Common myeloid progenitor, CD34-positive (primary cell): ENCODE results near the gene ANKRD50.

ENCODE experiments used
- CTCF ChIA-PET: fragments of 350-600 bp; sonication (Branson Sonifier 250); formaldehyde crosslinking; loops from one replicate; lab custom pipeline; 2021; ENCODE audit warnings: antibody characterized with exemption; lab: Charles Lee
- POLR2A ChIA-PET: fragments of 350-600 bp; sonication (Branson Sonifier 250); formaldehyde crosslinking; loops from one replicate; lab custom pipeline; 2021; ENCODE audit warnings: antibody characterized with exemption; lab: Charles Lee
- DNase-seq, 3 donors: peaks; one replicate each; pipeline versions ENCODE4 v3.0.0 to v3.0.0-alpha.2; 2013
- H3K27ac ChIP-seq, 2 experiments: 1 replicate in 1 of 2; 2 replicates in 1 of 2; pipeline ENCODE4 v1.7.0; 2013; ENCODE audit warnings: inconsistent platforms in 2 of 2, low read length in 2 of 2, mild to moderate bottlenecking in 2 of 2, low read depth in 1 of 2, moderate library complexity in 1 of 2; ENCODE audit not compliant: severe bottlenecking in 2 of 2, insufficient read depth in 1 of 2, poor library complexity in 1 of 2
- H3K27me3 ChIP-seq, 5 experiments: replicated peaks in 2 of 5; 1 replicate in 3 of 5; 2 replicates in 2 of 5; pipeline versions ENCODE4 v1.6.1 to v1.7.0; 2013; ENCODE audit warnings: low read length in 4 of 5, mild to moderate bottlenecking in 2 of 5, moderate library complexity in 2 of 5, inconsistent platforms in 1 of 5; ENCODE audit not compliant: insufficient read depth in 5 of 5, control insufficient read depth in 4 of 5
- H3K36me3 ChIP-seq, 4 experiments: 1 replicate in 2 of 4; 2 replicates in 2 of 4; pipeline versions ENCODE4 v1.6.1 to v1.7.0; 2013; ENCODE audit warnings: low read length in 3 of 4, control low read depth in 1 of 4, mild to moderate bottlenecking in 1 of 4; ENCODE audit not compliant: control insufficient read depth in 4 of 4, insufficient read depth in 4 of 4
- H3K4me1 ChIP-seq, 4 experiments: 1 replicate in 3 of 4; 2 replicates in 1 of 4; pipeline versions ENCODE4 v1.6.1 to v1.7.1; 2013; ENCODE audit warnings: low read length in 3 of 4, mild to moderate bottlenecking in 3 of 4, control low read depth in 1 of 4, inconsistent platforms in 1 of 4, moderate library complexity in 1 of 4; ENCODE audit not compliant: control insufficient read depth in 4 of 4, insufficient read depth in 4 of 4; ENCODE audit errors: control extremely low read depth in 1 of 4
- H3K4me3 ChIP-seq, 7 experiments: 1 replicate in 4 of 7; 2 replicates in 3 of 7; pipeline versions ENCODE4 v1.5.1 to v1.7.0; 2013; ENCODE audit warnings: mild to moderate bottlenecking in 7 of 7, low read length in 6 of 7, moderate library complexity in 6 of 7, inconsistent platforms in 2 of 7, low read depth in 2 of 7, control low read depth in 1 of 7; ENCODE audit not compliant: insufficient read depth in 4 of 7, control insufficient read depth in 1 of 7; ENCODE audit errors: extremely low read depth in 1 of 7
- H3K9me3 ChIP-seq, 5 experiments: 1 replicate in 4 of 5; 2 replicates in 1 of 5; pipeline versions ENCODE4 v1.6.1 to v1.7.1; 2013; ENCODE audit warnings: low read length in 4 of 5, mild to moderate bottlenecking in 2 of 5, inconsistent platforms in 1 of 5, low read depth in 1 of 5, moderate library complexity in 1 of 5; ENCODE audit not compliant: control insufficient read depth in 4 of 5, insufficient read depth in 2 of 5; ENCODE audit errors: control extremely low read depth in 1 of 5
- WGBS: methylation state at CpG from one replicate; pipeline ENCODE4 v1.1.5; 2013; ENCODE audit not compliant: insufficient coverage; 5-methylcytosine and 5-hydroxymethylcytosine counted together

Gene ANKRD50

GRCh38 chr4:124694946-124695598 is 17.5 kb downstream of the ANKRD50 start:
- peaks cover 9 to 21% (median 15%) of the 10 kb centered on the region in 4 experiments for H3K36me3 ChIP-seq
- ChIA-PET CTCF (interaction anchor here (1.6 kb wide), 1 partner anchor 9 kb away, joined by 3 read pairs; no protein-coding TSS in a partner anchor), POLR2A (no interaction called here)
- no peaks in the 10 kb centered on the region for H3K4me1 ChIP-seq
- H3K27ac ChIP-seq = no peak overlapping the region
- no peak overlapping the region for H3K4me3 ChIP-seq
- no peaks in the 10 kb centered on the region for H3K27me3 ChIP-seq
- peaks cover 0 to 15% (median 4%) of the 10 kb centered on the region in 5 experiments for H3K9me3 ChIP-seq
- no peak for DNase-seq
- 99% methylated on average over 6 of the region's 6 CpGs for WGBS

- H3K9me3 ChIP-seq = peaks cover 0 to 16% (median 4%) of the 10 kb centered on the region in 5 experiments
- POLR2A ChIA-PET = no interaction called here
- no peak overlapping the region for H3K27ac ChIP-seq
- no peaks in the 10 kb centered on the region for H3K4me1 ChIP-seq
- H3K36me3 ChIP-seq = peaks cover 9 to 25% (median 15%) of the 10 kb centered on the region in 4 experiments
- CTCF ChIA-PET = no interaction called here
- H3K27me3 ChIP-seq = no peaks in the 10 kb centered on the region
- no peak overlapping the region for H3K4me3 ChIP-seq
- DNase-seq = no peak
Observed at GRCh38 chr4:124694306-124694705, 18.2 kb downstream of the ANKRD50 start.

- Histone ChIP-seq H3K27ac (no peak overlapping the region), H3K27me3 (no peaks in the 10 kb centered on the region), H3K4me1 (no peaks in the 10 kb centered on the region), H3K9me3 (peaks cover 0 to 18% (median 1%) of the 10 kb centered on the region in 5 experiments), H3K4me3 (no peak overlapping the region), H3K36me3 (peaks cover 3 to 24% (median 16%) of the 10 kb centered on the region in 4 experiments)
- no peak for DNase-seq
- no CpG with 5 or more reads among the region's 2 CpGs for WGBS
- ChIA-PET CTCF (no interaction called here), POLR2A (no interaction called here)
Observed at GRCh38 chr4:124691801-124692200, 20.7 kb downstream of the ANKRD50 start.

GRCh38 chr4:124686279-124686678 is 26.3 kb downstream of the ANKRD50 start:
- peaks cover 0 to 10% (median 7%) of the 10 kb centered on the region in 5 experiments for H3K9me3 ChIP-seq
- no peak overlapping the region for H3K4me3 ChIP-seq
- H3K36me3 ChIP-seq = peaks cover 0 to 15% (median 4%) of the 10 kb centered on the region in 4 experiments
- WGBS = 100% methylated on average over 2 of the region's 5 CpGs
- no peak for DNase-seq
- CTCF ChIA-PET = interaction anchor here (0.9 kb wide), 1 partner anchor 9 kb away, joined by 3 read pairs; no protein-coding TSS in a partner anchor
- no peaks in the 10 kb centered on the region for H3K27me3 ChIP-seq
- no peak overlapping the region for H3K27ac ChIP-seq
- POLR2A ChIA-PET = no interaction called here
- H3K4me1 ChIP-seq = no peaks in the 10 kb centered on the region

DNA sequence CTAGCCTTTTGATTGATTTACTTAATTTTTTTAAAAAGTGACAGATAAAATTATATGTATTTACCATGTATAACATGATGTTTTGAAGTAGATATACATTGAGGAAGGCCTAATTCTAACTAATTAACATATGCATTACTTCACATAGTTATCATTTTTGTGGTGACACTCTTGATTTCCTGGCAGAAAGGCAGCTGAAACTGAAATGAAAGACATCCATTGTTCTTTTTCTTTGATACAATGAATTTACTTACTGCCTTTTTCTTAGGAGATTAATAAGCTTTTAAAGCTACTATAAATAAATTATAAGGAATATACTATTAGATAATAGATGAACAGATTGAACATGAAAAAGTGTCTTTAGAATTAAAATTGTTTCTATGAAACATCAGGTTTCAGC is 26.7 kb downstream of the ANKRD50 start:
- no peaks in the 10 kb centered on the region for H3K4me1 ChIP-seq
- no peaks in the 10 kb centered on the region for H3K27me3 ChIP-seq
- DNase-seq = no peak
- POLR2A ChIA-PET = no interaction called here
- H3K36me3 ChIP-seq = peaks cover 0 to 15% (median 4%) of the 10 kb centered on the region in 4 experiments
- peaks cover 0 to 10% (median 7%) of the 10 kb centered on the region in 5 experiments for H3K9me3 ChIP-seq
- CTCF ChIA-PET = interaction anchor here (0.9 kb wide), 1 partner anchor 9 kb away, joined by 3 read pairs; no protein-coding TSS in a partner anchor
- no peak overlapping the region for H3K4me3 ChIP-seq
- no peak overlapping the region for H3K27ac ChIP-seq

GRCh38 chr4:124684301-124684700 is 28.2 kb downstream of the ANKRD50 start:
- Histone ChIP-seq H3K4me1 (no peaks in the 10 kb centered on the region), H3K4me3 (no peak overlapping the region), H3K27ac (no peak overlapping the region), H3K36me3 (peaks cover 0 to 13% (median 3%) of the 10 kb centered on the region in 4 experiments), H3K9me3 (peaks cover 0 to 9% (median 6%) of the 10 kb centered on the region in 5 experiments), H3K27me3 (no peaks in the 10 kb centered on the region)
- WGBS = 100% methylated on average over 1 of the region's 3 CpGs
- DNase-seq = no peak
- ChIA-PET CTCF (interaction anchor here (1.6 kb wide), 1 partner anchor 13 kb away, joined by 5 read pairs; no protein-coding TSS in a partner anchor), POLR2A (no interaction called here)

- Histone ChIP-seq H3K4me3 (no peak overlapping the region), H3K36me3 (peaks cover 0 to 7% (median 2%) of the 10 kb centered on the region in 4 experiments), H3K9me3 (peaks cover 0 to 6% (median 0%) of the 10 kb centered on the region in 5 experiments), H3K27ac (no peak overlapping the region), H3K4me1 (no peaks in the 10 kb centered on the region), H3K27me3 (no peaks in the 10 kb centered on the region)
- ChIA-PET POLR2A (no interaction called here), CTCF (no interaction called here)
- no peak for DNase-seq
- WGBS = no CpG with 5 or more reads among the region's 2 CpGs
Observed at GRCh38 chr4:124682384-124682783, 30.1 kb downstream of the ANKRD50 start.
